Epithelial cell of proximal tubule (primary cell): ENCODE data around the gene AP2A1. TPM values are rescaled to one million over a fixed set of nuclear protein-coding genes. Genes with fewer than 3 reads are reported as not detected.

Experiments
- DNase-seq: peaks from one replicate; pipeline ENCODE4 v3.0.0-alpha.2; 2011; ENCODE audit warnings: low read depth
- H3K4me3 ChIP-seq: 2 replicates; pipeline ENCODE4 v1.5.1; 2011; ENCODE audit warnings: low read depth, mild to moderate bottlenecking, low read length
- total RNA-seq: library from RNA; depleted of rRNA; stranded (reverse); fragments of >200 nt; gene quantifications from 2 replicates; pipeline ENCODE4 v1.2.3, GENCODE V29; 2015
- TF ChIP-seq, protein P1 (sequence below): conservative IDR thresholded peaks from 2 replicates; pipeline ENCODE4 v1.5.1; 2012; ENCODE audit warnings: low read depth, mild to moderate bottlenecking, low read length

The AP2A1 gene
- total RNA-seq, 1 donor from 2014 or later = 103 TPM

DNA sequence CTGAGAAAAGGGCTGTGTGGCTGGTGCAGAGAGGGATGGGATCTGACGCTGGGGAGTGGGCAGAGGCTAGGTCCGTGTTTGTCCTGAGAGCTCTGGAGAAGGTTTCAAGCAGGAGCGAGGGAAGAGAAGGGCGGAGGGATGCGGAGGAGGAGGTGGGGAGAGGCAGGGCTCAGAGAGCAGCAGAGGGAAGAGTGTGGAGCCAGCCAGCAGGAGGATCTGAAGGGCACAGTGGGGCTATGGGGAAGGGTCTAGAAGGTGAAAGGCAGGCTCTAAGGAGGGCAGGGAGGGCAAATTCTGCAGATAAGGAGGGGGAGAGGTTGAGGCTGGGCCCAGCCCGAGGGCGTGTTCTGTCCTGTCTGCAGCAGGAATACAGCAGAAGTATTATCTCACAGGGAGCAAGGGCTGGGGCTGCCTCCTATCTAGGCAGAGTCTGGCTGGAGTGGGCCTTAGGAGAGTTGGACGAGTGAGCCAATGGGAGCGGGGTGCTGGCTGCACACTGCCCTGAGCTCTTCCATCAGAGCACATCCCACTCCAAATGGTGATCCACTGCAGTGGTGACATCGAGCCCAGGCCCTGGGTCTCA is 6.1 kb downstream of the AP2A1 start:
- no peak for DNase-seq
- TF ChIP-seq, protein P1, sequence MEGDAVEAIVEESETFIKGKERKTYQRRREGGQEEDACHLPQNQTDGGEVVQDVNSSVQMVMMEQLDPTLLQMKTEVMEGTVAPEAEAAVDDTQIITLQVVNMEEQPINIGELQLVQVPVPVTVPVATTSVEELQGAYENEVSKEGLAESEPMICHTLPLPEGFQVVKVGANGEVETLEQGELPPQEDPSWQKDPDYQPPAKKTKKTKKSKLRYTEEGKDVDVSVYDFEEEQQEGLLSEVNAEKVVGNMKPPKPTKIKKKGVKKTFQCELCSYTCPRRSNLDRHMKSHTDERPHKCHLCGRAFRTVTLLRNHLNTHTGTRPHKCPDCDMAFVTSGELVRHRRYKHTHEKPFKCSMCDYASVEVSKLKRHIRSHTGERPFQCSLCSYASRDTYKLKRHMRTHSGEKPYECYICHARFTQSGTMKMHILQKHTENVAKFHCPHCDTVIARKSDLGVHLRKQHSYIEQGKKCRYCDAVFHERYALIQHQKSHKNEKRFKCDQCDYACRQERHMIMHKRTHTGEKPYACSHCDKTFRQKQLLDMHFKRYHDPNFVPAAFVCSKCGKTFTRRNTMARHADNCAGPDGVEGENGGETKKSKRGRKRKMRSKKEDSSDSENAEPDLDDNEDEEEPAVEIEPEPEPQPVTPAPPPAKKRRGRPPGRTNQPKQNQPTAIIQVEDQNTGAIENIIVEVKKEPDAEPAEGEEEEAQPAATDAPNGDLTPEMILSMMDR = no peak
- H3K4me3 ChIP-seq = no peak overlapping the region

DNA sequence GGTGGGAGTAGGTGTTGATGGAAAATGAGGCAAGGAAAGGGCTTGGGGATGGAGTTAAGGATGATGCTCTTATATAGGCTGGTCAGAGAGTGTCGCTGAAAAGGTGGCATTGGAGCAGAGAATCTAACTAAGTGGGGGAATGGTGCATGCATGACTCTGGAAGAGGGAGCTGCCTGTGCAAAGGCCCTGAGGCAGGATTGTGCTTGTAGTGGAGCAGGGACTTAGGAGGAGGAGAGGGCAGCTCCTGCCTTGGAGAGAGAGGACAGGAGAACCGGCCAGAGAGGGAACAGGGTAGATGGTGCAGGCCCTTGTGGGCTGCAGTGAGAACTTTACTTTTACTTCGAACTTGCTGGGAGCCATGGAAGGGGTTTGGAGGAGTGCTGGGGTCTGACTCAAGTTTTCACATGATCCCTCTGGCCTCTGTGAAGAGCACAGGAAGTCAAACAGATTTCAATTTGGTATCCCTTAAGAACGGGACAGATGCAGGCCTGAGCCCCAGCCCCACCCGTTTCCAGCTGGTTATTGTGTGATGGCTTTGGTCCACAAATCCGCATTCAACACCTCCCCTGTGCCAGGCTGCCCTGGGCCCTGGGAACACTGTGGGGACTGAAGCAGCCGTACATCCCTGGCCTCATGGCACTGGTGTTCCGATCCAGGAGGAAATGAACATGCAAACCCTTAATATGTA is 7.0 kb downstream of the AP2A1 start:
- TF ChIP-seq, protein P1 = no peak
- no peak for DNase-seq
- no peak overlapping the region for H3K4me3 ChIP-seq

DNA sequence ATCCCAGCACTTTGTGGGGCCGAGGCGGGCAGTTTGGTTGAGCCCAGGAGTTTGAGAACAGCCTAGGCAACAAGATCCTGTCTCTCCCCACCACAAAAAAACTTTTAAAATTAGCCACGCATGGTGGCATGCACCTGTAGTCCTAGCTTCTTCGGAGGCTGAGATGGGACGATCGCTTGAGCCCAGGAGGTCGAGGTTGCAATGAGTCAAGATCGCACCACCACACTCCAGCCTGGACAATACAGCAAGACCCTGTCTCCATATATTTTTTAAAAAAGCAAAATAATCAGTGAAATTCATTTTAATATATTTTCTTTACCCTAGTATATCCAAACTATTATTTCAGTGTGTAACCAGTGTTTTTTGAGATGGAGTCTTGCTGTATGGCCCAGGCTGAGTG is 8.2 kb downstream of the AP2A1 start:
- no peak overlapping the region for H3K4me3 ChIP-seq
- DNase-seq = no peak
- TF ChIP-seq, protein P1 = no peak

DNA sequence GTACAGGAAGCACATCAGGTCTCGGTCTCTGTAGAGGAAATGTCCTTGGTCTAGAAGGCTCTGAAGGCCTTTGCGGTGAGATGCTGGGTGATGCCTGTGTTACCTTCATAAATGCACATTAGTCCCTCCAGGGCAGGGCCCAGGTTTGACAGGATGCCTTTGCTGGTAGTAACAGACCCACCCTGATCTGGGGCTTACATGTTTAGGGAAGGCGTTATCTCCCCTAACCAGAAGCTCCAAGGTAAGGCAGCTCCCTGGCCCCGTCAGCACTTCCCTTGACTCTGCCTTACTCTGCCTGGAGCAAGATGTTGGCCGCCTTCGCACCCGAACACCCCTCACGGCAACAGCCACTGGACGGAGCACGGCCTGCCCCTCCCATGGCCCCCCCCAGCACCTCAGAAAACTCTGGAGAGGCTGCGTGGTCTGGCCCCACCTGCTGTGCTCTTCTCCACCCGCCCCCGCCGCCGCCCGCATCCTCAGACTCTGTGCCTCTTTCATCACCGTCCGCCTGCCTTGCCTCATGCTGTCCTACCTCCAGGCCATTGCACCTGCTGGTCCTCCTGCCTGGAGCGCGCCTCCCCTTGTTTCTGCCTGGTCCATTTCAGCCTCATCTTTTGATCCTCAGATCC is 9.1 kb downstream of the AP2A1 start:
- DNase-seq = no peak
- TF ChIP-seq, protein P1 = no peak
- no peak overlapping the region for H3K4me3 ChIP-seq

DNA sequence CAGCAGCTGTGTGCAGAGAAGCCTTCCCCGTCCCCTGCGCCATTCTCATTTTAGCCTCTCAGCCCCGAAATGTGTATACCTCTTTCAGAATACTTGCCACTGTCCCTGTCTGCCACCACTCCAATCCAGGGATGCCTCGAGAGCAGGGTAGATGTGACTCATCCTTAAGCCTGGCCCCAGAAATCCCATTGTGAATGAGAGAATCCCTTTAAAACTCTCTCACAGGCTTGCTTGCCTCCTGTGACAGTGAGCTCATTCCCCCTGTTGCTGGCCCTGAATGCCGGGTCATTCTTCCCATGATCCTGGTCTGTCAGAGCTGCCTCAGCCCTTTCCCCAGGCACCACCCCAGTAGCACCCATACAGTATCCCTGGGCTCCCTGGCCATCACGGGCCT is 9.6 kb downstream of the AP2A1 start:
- TF ChIP-seq, protein P1 = no peak
- no peak for DNase-seq
- no peak overlapping the region for H3K4me3 ChIP-seq

DNA sequence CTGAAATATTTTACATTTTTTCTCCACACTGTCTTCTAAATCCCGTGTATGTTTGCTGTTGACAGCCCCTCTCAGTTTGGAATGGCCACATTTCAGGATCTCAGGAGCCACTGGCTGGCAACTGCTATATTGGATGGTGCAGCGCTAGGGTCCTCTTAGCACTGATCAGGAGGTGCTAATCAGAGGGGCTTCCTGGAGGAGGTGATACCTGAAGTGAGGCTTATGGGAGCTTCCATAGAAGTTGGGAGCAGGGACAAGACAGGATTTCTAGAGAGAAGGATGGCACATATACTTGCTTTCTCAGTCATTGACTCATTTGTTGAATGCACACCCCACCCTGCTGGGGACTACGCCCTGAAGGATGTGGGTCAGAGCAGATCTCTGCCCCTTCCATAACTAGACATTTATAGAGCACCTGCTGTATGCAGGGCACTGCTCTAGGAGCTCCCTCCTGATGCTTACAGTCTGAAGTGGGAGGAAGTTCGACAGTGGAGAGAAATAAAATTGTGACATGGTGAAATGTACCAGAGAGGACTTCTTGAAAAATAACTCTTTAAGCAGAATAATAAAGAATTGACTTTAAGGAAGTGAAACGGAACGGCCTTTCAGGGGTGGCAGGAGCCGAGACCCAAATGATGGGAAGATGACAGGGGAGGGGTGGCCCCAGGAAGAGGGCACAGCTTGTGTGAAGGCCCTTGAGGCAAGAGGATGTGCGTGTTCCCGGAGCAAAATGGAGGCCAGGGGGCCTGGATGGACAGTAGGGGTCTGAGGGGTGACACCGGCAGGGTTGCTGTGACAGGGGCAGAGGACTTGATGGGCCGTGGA is 13.1 kb downstream of the AP2A1 start:
- TF ChIP-seq, protein P1 = no peak
- DNase-seq = no peak
- no peak overlapping the region for H3K4me3 ChIP-seq
